ENCODE results near the gene OPN1MW.
"Not testable (repeated sequence)": the region's sequence is repeated elsewhere in the genome, so short reads cannot be mapped to it uniquely, and the experiment has no call there.

GRCh38 chrX:154168384-154168783 is 14.0 kb upstream of the OPN1MW start:
- TF ChIP-seq CTCF, POLR2A (IDR thresholded peaks at IDR 0.05): not testable (repeated sequence)

Measured in thyroid gland (tissue), 4 donors.